Amniotic epithelial cell (primary cell): ENCODE data around the gene KRTAP4-6.
"Not testable (repeated sequence)": the region's sequence is repeated elsewhere in the genome, so short reads cannot be mapped to it uniquely, and the experiment has no call there.

ENCODE experiments used
- DNase-seq: peaks from one replicate; pipeline ENCODE4 v3.0.0-alpha.2; 2010; ENCODE audit warnings: low read depth

KRTAP4-6 gene

DNA sequence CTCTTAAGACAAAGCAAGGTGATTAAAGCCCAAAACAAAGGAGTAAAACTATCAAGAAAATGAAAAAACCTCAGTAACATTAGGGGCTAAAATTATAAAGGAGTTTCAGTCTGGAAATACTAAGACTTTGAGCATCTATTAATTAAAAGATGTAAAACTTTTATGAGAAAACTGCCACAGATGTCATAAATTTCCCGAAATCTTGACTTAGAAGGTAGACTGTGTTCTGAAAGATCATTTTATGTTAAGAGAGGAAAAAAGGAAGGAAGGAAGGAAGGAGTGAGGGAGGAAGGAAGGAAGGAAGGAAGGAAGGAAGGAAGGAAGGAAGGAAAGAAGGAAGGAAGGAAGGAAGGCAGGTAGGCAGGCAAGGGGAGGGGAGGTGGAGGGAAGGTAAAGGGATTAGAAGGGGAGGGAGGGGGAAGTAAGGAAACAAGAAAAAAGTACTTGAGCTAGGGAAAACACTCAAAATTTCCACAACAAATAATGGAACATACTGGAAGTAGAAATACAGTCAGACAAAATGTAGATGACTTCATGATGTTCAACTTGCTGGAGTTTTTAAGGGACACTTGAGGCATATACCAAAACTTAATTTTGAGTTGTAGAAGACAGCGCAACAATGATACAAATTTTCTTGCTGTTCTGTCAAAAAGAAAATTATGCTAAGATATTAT, 7.3 kb upstream of the KRTAP4-6 start:
- no peak for DNase-seq

DNA sequence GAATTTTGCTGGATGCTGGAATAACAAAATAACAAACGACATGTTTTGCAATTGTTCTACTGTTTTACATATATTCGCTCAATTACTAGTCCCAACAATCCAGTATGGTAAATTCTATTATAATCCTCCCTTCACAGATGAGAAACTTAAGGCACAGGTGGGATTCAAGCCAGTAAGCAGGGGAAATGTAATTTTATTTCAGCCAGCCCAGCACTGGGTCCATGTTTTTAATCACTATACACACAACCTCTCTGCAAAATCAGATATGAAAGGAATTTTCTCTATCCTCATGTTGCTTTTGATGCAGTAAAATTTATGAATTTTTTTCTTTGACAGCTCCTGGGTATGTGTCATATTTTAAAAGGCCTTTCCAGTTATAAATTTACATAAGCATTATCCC, 4.9 kb upstream of the KRTAP4-6 start:
- DNase-seq: no peak

DNA sequence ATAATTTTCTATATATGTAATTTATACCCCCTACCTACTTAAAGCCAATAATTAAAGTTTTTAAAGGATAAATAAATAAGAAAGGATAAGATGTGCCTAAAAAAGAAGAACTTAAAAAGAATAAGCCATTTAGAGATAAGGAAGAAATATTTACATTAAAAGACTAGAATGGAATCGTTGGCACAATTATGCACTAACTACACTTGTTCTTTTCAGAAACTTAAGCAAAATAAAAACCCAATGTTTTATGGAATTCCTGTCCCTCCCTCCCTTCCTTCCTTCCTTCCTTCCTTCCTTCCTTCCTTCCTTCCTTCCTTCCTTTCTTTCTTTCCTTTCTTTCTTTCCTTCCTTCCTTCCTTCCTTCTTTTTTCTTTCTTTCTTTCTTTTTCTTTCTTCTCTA, 4.5 kb upstream of the KRTAP4-6 start:
- no peak for DNase-seq

DNA sequence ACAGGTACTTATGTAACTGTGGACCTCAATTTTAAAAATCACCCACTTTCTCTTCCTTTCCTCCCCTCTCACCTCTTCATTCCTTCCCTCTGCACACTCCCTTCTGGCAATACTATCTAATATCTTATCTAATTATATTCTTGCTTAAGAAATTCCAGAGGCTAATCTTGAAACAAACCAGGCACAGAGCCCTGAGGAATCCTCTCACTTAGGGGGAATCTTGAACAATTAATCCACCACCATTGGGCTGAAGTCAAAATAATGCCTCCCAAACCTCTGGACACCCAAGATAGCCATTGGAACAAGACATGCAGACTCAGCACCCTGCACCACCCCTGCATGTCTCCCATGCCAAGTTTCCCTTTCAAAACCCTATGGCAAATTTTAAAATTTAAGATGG, 1.0 kb upstream of the KRTAP4-6 start:
- DNase-seq: peak; percentile 51

DNA sequence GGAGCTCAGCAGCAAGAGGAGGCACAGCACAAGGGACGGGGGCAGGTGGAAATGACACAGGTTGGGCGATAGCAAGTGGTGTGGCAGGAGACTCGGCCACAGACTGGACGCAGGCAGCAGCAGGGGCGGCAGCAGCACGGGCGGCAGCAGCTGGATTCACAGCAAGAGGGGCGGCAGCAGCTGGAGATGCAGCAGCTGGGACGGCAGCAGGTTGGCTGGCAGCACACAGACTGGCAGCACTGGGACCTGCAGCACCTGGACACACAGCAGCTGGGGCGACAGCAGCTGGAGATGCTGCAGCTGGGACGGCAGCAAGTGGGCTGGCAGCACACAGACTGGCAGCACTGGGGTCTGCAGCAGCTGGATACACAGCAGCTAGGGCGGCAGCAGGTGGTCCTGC, 479 bp downstream of the KRTAP4-6 start:
- DNase-seq: not testable (repeated sequence)

DNA sequence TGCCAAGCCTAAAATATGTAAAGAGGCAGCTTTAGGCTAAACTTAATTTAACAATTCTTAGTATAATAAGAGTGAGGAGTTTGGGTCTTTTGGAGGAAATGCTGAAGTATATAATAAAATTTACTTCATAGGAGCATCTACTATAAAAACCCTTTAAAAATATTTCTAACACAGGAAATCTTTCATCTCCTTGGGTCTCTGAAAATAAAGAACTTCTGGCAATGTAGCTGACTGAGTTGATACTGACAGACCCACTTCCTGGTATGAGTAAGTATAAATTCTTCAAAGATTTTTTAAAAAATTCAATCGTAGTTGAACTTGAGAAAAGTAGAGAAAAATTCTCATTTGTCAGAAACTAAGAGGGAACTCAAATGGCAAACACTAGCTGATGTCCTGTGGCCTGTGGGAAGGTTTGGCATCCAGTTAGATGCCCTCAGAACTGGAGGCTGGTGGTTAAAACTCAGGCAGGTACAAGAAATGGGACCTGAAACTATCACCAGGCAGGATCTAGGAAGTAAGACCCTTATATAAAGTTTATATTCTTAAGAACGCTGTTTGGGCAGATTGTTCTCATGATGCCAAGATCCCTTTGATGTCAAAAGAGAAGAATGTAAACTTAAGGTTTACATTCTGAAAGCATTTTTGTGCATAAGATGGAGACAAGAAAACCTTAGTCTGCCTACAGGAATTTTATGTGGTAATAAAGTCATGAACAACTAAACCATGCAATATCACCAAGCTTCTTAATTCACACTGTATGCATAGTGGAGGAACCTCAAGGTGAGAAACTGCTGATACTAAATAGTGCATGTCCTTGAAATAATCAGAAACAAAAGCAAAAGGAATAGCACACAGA, 6.2 kb downstream of the KRTAP4-6 start:
- no peak for DNase-seq

DNA sequence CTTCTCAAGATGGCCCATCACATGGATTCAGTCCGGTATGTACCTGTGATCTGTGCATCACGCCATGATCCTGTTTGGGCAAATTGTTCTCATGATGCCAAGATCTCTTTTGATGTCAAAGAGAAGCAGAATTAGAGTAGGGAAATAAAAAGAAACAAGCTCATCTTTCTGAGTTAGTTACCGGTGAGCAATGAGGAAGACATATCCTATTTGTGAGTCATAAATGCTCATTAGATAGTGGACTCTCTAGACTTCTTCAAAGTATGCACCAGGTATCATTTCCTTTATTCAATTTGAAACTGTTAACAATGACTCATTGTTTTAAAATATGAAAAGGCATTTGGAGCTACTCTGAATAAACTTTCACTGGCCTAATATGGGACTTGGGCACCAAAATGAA, 8.4 kb downstream of the KRTAP4-6 start:
- peak; percentile 32 for DNase-seq

DNA sequence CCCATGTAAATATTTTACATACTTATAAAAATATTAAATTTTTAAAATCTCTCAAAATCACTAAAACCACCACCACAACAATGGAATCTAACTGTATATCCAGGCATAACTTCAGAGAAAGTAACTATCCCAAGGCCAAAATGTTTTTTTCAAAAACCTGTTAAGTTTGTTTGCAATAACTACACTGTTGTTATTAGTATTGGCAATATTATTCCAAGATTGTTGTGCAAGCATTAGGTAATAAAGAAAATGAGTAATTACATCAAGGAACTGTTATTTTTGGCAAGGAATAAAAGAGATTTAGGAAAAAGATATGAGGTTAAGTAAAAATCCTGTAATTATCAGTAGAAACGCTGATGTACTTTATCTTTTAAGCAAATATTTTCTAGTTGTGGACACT, 13.0 kb downstream of the KRTAP4-6 start:
- no peak for DNase-seq

DNA sequence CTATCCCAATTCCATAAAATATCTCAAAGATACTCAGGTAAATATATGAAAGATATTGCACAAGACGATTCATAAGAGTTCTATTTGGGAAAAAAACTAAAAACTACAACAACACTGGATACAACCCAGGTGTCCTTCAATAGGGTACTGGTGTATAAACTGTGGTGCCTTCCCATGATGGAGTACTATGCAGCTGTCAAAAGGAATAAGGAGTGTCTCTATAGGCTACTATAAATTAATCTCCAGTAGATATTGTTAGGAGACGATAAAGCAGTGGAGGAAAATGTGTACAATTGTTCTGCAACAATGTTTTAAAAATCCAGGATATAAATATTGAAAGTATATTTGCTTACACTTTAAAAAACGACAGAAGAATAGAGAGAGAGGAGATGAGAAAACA, 13.9 kb downstream of the KRTAP4-6 start:
- DNase-seq: no peak

DNA sequence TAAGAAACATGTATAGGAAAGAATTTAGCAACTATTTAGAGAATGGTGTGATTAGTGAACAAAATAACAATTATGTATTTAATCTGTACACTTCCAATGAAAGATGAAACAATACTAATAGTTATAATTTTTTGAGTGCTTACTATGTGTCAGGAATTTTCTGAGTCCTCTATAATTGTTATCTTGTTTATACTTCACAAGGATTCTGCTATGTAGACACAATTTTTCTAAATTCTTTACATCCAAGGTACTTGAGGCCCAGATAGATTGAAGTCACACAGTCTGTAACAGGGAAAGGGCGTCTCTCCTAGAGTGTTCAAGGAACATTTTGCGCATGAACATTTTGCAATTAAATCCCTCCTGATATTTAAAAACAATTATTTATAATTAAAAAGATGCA, 15.3 kb downstream of the KRTAP4-6 start:
- no peak for DNase-seq

DNA sequence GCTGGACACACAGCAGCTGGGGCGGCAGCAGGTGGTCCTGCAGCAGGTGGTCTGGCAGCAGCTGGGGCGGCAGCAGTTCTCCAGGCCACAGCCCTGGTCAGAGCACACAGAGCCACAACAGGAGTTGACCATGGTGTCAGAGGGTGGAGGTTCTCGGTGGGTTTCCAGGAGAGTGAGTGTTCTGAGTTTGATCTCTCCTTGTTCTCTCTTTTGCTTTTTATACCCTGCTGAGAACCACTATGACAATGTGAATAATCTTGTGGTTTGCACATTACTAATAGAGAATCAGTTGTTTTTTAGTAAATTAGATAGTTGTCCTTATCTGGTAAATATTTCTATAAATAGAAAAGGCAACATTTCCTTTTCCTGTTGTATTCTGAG, 16.4 kb downstream of the KRTAP4-6 start, which contains the start of gene KRTAP4-12:
KRTAP4-12 (minus strand) TSS at position 192 of the 381 bp plus-strand sequence; CDS start at position 132, 60 bp downstream.
- DNase-seq: not testable (repeated sequence)

DNA sequence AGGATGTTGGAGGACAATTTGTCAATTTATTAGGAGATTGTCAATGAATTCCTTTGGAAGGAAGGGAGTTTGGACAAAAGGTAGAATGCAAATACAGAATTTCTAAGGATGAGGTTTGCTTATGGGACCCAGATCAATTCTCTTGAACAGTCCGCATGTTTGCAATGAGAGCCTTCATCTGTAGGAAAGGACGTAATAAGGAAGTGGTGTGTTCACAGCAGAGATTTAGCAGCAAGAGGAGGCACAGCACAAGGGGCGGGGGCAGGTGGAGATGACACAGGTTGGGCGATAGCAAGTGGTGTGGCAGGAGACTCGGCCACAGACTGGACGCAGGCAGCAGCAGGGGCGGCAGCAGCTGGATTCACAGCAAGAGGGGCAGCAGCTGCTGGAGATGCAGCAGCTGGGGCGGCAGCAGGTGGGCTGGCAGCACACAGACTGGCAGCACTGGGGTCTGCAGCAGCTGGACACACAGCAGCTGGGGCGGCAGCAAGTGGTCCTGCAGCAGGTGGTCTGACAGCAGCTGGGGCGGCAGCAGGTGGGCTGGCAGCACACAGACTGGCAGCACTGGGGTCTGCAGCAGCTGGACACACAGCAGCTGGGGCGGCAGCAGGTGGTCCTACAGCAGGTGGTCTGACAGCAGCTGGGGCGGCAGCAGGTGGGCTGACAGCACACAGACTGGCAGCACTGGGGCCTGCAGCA, 16.9 kb downstream of the KRTAP4-6 start:
- DNase-seq: not testable (repeated sequence)

DNA sequence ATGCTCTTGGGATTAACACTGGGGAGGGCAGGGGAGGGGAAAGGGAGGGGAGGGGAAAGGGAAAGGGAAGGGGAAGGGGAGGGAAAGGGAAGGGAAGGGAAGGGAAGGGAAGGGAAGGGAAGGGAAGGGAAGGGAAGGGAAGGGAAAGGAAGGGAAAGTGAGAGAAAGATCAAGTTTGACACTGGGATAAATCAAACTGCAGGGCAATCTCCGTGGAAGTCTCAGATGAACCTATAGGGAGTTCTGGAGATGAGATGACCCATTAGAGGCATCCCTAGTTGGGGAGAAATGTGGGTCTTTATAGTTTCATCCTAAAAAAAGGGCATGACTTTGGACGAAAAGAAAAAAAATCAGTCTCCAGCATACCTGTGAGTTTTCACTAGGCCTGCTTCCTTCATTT, 18.6 kb downstream of the KRTAP4-6 start:
- no peak for DNase-seq

DNA sequence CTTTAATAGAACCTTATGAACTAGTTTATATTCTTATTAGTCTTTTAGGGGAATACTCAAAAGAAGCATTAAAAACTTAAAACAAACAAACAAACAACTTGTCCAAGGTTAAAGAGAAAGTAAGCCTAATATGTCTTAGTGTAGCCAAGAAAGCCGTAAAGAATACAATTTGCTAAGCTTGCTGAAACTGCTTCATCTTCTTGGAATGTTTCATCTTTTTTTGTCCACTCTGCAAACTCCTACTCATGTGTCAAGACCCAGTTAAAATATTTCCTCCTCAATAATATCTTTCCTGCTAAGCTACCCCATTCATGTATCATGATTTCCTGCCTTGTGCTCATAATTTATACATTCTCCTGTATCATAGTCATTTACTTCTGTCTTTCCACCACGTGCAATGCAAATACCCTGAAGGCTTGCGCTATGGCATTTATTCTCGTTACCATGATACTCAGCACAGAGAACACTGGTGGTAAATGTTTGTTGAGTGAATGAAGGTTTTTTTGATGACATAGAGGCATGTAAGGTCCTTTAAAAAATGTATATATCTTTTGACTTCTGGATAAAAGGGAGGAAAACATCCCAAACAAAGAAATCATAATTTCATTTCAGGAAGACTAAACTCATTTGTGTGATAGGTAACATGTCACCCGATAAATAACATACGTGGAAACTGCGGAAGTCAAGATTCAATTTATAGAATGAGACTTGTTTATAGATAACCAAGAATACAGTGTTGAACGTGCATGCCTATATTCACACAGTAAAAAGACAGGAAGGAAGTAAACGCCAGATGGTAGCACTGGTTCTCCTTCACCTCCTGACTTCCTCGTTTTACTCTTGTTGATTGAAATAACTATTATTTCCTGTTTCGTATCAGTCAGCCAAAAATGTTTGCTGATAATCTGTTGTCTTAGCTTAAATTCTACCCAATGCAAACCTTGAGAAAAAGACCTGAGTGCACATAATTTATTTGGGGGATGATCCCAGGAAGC, 20.4 kb downstream of the KRTAP4-6 start:
- DNase-seq: peak; percentile 25

DNA sequence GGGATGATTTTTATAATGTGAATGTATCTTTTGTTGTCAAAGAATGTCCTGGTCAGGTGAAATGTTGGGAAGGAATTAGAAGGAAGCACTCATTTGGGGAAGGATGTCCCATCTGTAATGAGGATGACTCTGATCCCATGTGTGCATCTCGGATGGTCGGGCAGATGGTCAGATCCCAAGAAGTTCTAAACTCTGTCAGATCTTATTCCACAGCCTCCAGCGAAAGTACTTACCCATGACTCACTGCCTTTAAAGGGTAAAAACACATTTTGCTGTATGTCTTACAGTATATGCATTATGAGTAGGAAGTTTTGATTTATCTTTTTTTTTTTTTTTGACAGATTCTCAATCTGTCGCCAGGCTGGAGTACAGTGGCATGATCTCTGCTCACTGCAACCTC, 21.6 kb downstream of the KRTAP4-6 start:
- no peak for DNase-seq

DNA sequence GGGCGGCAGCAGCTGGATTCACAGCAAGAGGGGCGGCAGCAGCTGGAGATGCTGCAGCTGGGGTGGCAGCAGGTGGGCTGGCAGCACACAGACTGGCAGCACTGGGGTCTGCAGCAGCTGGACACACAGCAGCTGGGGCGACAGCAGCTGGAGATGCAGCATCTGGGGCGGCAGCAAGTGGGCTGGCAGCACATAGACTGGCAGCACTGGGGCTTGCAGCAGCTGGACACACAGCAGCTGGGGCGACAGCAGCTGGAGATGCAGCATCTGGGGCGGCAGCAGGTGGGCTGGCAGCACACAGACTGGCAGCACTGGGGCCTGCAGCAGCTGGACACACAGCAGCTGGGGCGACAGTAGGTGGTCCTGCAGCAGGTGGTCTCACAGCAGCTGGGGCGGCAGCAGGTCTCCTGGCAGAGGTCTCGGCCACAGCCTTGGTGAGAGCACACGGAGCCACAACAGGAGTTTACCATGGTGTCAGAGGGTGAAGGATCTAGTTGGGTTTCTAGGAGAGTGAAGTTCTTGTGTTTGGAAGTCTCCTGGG, 22.4 kb downstream of the KRTAP4-6 start, which contains the start of gene KRTAP4-11:
KRTAP4-11 (minus strand) TSS at position 528 of the 541 bp plus-strand sequence; CDS start at position 470, 58 bp downstream.
- not testable (repeated sequence) for DNase-seq

DNA sequence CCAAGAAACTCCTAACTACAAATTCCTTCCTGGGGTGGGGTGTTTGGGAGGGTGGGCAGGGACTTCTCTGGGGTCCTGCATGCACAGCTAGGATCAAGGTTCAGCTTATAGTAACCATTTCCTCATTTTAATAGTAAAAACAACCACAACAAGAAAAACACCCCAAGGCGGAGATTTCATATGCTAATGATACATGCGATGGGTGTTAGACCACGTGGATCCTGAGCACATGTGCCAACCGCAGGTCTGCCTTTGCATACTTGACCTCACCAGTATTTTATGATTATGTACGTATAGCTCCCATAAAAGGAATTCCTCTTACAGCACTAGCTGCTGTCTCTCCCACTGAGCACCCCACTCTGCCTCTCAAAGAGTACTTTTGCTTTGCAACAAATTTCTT, 24.0 kb downstream of the KRTAP4-6 start:
- DNase-seq: no peak

DNA sequence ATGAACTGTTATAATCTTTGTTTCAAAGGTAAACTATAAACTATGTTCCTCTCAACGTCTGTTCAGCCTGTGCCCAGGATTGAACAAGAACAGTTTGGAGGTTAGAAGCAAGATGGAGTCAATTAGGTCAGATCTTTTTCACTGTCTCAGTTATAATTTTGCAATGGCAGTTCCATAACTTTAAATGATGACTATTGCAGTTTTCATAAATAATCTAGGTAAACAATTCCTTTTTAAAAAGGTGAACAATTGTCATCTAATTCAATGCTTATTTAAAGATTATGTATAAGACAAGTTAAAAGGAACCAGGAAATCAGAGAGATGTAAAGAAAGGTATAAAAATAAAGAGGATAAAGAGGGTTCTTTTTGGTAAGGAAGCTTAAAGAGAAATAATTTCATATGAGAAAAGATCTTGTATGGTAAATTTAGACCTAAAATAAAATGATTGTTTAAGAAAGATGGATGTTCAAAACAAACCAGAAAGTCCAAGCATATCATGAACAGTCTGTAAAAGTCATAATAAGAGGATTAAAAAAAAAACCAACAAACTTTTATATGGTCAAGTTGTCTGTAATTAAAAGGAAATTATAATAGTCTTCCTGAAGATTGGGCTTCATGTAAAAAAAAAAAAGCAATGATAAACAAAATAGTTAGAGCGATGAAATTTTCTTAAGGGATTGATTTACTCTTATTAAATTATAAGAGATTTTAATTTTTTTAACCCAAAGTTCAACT, 29.0 kb downstream of the KRTAP4-6 start:
- DNase-seq: no peak

DNA sequence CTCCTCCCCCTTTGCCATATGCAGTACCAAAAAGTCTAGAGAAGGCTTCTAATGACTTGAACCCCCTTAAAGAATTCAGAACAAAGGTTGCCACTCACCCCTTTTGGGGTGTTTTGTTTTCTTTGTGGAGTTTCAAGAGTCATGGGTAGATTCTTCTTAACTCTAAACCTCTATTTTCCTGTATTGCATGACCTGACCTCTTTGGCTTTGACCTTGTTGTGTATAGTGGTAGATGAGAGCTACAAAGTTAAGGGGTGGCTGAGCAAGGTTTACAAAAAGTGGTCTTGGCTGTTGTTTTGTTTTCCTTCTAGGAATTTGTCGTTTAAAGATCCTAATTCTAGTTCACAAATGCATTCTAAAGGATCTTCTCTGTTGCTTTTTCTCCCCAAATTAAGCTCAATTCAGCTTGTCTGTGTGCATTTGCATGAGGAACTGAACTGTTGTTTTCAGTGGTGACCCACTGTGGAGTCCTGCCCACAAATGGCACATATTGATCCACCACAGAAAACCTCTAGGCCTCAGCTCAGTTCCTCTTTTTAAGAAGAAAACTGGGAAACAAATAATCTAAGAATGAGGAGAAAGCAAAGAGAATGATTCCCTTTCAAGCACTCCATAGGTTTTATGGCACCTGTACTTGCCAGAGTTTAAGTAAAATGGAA, 31.5 kb downstream of the KRTAP4-6 start:
- DNase-seq: not testable (repeated sequence)

DNA sequence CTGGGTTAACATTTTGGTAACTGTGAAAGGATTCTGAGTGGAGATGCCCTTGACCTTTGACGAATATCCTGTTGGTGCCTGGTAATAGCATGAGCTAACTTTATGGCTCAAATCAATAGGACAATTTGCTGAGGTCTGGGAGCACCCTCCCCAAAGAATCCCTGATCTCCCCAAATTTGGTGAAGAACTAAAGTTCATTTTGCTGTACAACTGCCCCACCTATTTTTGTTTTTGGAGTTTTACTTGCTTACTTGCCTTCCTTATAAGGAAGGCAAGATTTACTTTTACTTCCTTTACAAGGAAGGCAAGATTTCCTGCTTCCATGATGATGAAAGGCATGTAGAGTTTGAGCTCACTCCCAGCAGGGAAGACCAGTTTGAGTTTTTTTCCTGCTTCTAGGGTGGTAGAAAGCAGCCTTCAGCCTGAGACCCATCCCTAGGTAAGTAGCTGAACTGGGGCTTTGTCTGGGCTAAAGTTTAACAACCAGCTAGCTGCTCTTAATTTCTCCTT, 32.3 kb downstream of the KRTAP4-6 start:
- no peak for DNase-seq
